Endodermal cell (in vitro differentiated cells): ENCODE results near the gene DOCK8. TPM values are rescaled to one million over a fixed set of nuclear protein-coding genes. Genes with fewer than 3 reads are reported as not detected.

Experiments used
- DNase-seq: peaks from one replicate; pipeline ENCODE4 v3.0.0-alpha.2; 2017
- H3K27ac ChIP-seq: 2 replicates; pipeline ENCODE4 v1.5.1; 2013; ENCODE audit warnings: mild to moderate bottlenecking, low read depth, low read length, moderate library complexity
- H3K27me3 ChIP-seq: 2 replicates; pipeline ENCODE4 v1.6.1; 2013; ENCODE audit warnings: mild to moderate bottlenecking, low read length, moderate library complexity; ENCODE audit not compliant: insufficient read depth, control insufficient read depth, poor library complexity, severe bottlenecking
- H3K36me3 ChIP-seq: 2 replicates; pipeline ENCODE4 v1.7.0; 2013; ENCODE audit warnings: mild to moderate bottlenecking, low read length, moderate library complexity; ENCODE audit not compliant: control insufficient read depth, insufficient read depth
- H3K4me1 ChIP-seq: one replicate; pipeline ENCODE4 v1.7.0; 2013; ENCODE audit warnings: low read length; ENCODE audit not compliant: control insufficient read depth, insufficient read depth
- H3K4me3 ChIP-seq: 2 replicates; pipeline ENCODE4 v1.5.1; 2013; ENCODE audit warnings: mild to moderate bottlenecking, low read length, moderate library complexity
- H3K9ac ChIP-seq: 2 replicates; pipeline ENCODE4 v1.6.1; 2013; ENCODE audit warnings: mild to moderate bottlenecking, low read length, moderate library complexity; ENCODE audit not compliant: poor library complexity, severe bottlenecking; ENCODE audit errors: extremely low read depth
- H3K9me3 ChIP-seq: 2 replicates; pipeline ENCODE4 v1.6.1; 2013; ENCODE audit warnings: mild to moderate bottlenecking, low read length, moderate library complexity; ENCODE audit not compliant: control insufficient read depth
- H3K27ac Mint-ChIP-seq: 2 replicates; pipeline ENCODE4 v1.8.0; 2020; ENCODE audit warnings: mixed read lengths
- H3K27me3 Mint-ChIP-seq: 2 replicates; pipeline ENCODE4 v1.8.0; 2021; ENCODE audit warnings: mild to moderate bottlenecking, mixed read lengths; ENCODE audit not compliant: insufficient read depth
- H3K36me3 Mint-ChIP-seq: 2 replicates; pipeline ENCODE4 v1.8.0; 2020; ENCODE audit warnings: low read depth, mixed read lengths
- H3K4me1 Mint-ChIP-seq: 2 replicates; pipeline ENCODE4 v1.8.0; 2020; ENCODE audit warnings: mixed read lengths
- H3K4me3 Mint-ChIP-seq: 2 replicates; pipeline ENCODE4 v1.8.0; 2020; ENCODE audit warnings: mild to moderate bottlenecking, moderate library complexity, mixed read lengths
- H3K9me3 Mint-ChIP-seq: 2 replicates; pipeline ENCODE4 v1.8.0; 2020; ENCODE audit warnings: mild to moderate bottlenecking, mixed read lengths
- CTCF ChIP-seq: fragments of 200-600 bp; sonication (generic); conservative IDR thresholded peaks from 2 replicates; pipeline ENCODE4 v1.5.0; 2021; ENCODE audit warnings: antibody characterized with exemption, mild to moderate bottlenecking
- WGBS, 2 experiments: methylation state at CpG; one replicate each; pipeline versions ENCODE4 v1.1.5 to v1.1.7; 2013; ENCODE audit warnings: missing lambda C conversion rate in 2 of 2, mixed read lengths in 1 of 2; ENCODE audit not compliant: insufficient coverage in 1 of 2, insufficient read length in 1 of 2; 5-methylcytosine and 5-hydroxymethylcytosine counted together
- total RNA-seq, 2 donors: library from RNA; stranded (reverse); fragmentation: NEBNext Ultra II Directional in 1 of 2; extraction: Animal tissue kit (Norgen Biotek cat#: 25700) in 1 of 2; gene quantifications; 2 replicates in 1 of 2; 3 replicates in 1 of 2; pipeline ENCODE4 v1.2.1, GENCODE V29; 2021

The DOCK8 gene
- total RNA-seq, 2 donors from 2014 or later, result 26.9 to 28.1 TPM

- 80 to 97% methylated on average over 1 to 2 of the region's 2 CpGs for WGBS, 2 experiments
- Histone ChIP-seq H3K9ac (no peak overlapping the region), H3K4me1 (no peaks in the 10 kb centered on the region), H3K27me3 (no peaks in the 10 kb centered on the region), H3K36me3 (no peaks in the 10 kb centered on the region), H3K9me3 (peaks cover 18% of the 10 kb centered on the region), H3K4me3 (no peak overlapping the region), H3K27ac (no peak overlapping the region)
- Mint-ChIP-seq H3K4me1 (peaks cover 12% of the 10 kb centered on the region), H3K4me3 (no peak overlapping the region), H3K36me3 (peaks cover 6% of the 10 kb centered on the region), H3K9me3 (peaks cover 13% of the 10 kb centered on the region), H3K27ac (no peak overlapping the region), H3K27me3 (no peaks in the 10 kb centered on the region)
- DNase-seq, result no peak
- no peak for TF ChIP-seq CTCF
These were observed 273.8 kb downstream of the DOCK8 start for GRCh38 chr9:488448-488847.

DNA sequence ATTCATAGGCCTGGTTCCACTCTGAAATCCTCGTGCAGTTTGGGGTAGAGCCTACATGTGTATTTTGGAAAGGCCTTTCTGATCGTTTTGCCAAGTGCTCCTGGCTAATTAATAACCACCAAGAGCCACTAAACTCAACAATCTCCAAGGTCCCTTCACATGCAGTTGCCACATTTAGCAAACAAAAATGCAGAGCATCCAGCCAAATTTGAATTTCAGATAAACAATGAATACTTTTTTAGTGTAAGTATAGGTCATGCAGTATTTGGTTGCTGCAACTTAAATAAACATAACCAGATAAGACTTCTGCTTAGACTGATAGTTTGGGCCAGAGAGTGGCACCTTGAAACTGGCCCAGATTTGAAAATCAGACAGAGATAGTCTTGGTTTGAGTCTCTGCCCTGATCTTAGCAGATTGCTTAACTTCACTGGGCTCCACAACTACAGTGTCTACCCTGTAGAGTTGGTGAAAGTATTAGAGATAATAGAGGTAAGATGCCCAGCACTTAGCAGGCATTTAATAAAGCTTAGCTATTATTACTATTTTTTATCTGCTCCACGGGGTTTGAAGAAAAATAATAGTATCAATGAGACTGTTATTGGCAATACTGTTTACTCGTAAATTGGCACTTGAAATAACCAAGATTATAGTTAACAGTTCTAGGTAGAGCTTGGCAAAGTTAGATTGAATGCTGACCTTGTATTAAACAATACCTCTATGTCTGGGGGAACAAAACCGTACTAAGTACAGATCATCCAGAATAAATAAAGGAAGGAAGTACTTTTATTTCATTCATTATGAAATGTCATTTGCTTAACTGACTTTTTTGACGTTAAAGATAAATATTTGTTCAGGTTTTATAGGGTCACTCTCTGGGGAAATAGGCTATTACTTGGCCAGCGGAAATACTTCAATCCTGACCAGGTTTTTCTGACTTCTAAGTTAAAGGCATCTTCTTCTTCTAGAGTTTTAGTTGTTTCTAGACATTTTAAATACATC is 274.8 kb downstream of the DOCK8 start:
- no peak for TF ChIP-seq CTCF
- H3K9ac ChIP-seq, result no peak overlapping the region
- H3K4me3 ChIP-seq, result no peak overlapping the region
- H3K4me3 Mint-ChIP-seq, result no peak overlapping the region
- H3K4me1 ChIP-seq, result no peaks in the 10 kb centered on the region
- no peaks in the 10 kb centered on the region for H3K36me3 Mint-ChIP-seq
- H3K9me3 ChIP-seq, result peaks cover 7% of the 10 kb centered on the region
- no peak overlapping the region for H3K27ac Mint-ChIP-seq
- H3K27ac ChIP-seq, result no peak overlapping the region
- peaks cover 12% of the 10 kb centered on the region for H3K4me1 Mint-ChIP-seq
- DNase-seq, result no peak
- H3K36me3 ChIP-seq, result no peaks in the 10 kb centered on the region
- WGBS, 2 experiments, result 92 to 96% methylated on average over 2 to 7 of the region's 7 CpGs
- H3K9me3 Mint-ChIP-seq, result peaks cover 3% of the 10 kb centered on the region
- H3K27me3 Mint-ChIP-seq, result no peaks in the 10 kb centered on the region
- H3K27me3 ChIP-seq, result no peaks in the 10 kb centered on the region

GRCh38 chr9:494764-495163 is 280.1 kb downstream of the DOCK8 start:
- H3K4me1 ChIP-seq, result peaks cover 4% of the 10 kb centered on the region
- H3K27me3 ChIP-seq, result no peaks in the 10 kb centered on the region
- Mint-ChIP-seq H3K4me3 (no peak overlapping the region), H3K9me3 (no peaks in the 10 kb centered on the region), H3K27ac (no peak overlapping the region), H3K27me3 (peaks cover 2% of the 10 kb centered on the region), H3K36me3 (no peaks in the 10 kb centered on the region), H3K4me1 (peaks cover 9% of the 10 kb centered on the region)
- DNase-seq, result no peak
- no peak overlapping the region for H3K4me3 ChIP-seq
- no peak overlapping the region for H3K27ac ChIP-seq
- no peaks in the 10 kb centered on the region for H3K36me3 ChIP-seq
- TF ChIP-seq CTCF, result no peak
- H3K9ac ChIP-seq, result no peak overlapping the region
- 94 to 100% methylated on average over 1 of the region's 1 CpG for WGBS, 2 experiments
- H3K9me3 ChIP-seq, result no peaks in the 10 kb centered on the region
